GM12801 (cell line): ENCODE results near the gene BRSK2.

Experiments used
- CTCF ChIP-seq: IDR thresholded peaks from one replicate; pipeline ENCODE4 v1.5.1; 2011; ENCODE audit warnings: control low read depth; ENCODE audit not compliant: insufficient read length; ENCODE audit errors: extremely low read depth

Gene BRSK2

GRCh38 chr11:1397862-1398527, 8.3 kb downstream of the BRSK2 start:
- TF ChIP-seq CTCF, result no peak

GRCh38 chr11:1398528-1399235, 8.9 kb downstream of the BRSK2 start:
- no peak for TF ChIP-seq CTCF

GRCh38 chr11:1399386-1400316, 9.9 kb downstream of the BRSK2 start:
- no peak for TF ChIP-seq CTCF

GRCh38 chr11:1400317-1401170, 10.8 kb downstream of the BRSK2 start:
- TF ChIP-seq CTCF, result no peak

GRCh38 chr11:1401171-1401445, 11.4 kb downstream of the BRSK2 start:
- TF ChIP-seq CTCF, result no peak

- TF ChIP-seq CTCF, result no peak
Measured at GRCh38 chr11:1401656-1402221, 12.0 kb downstream of the BRSK2 start.
